ENCODE data around the gene CFB.

GRCh38 chr6:31911826-31912585, 33.9 kb upstream of the CFB start:
- TF ChIP-seq ZFP1 (CRISPR knock-in tag; IDR thresholded peaks at IDR 0.05) (no peak), REST (IDR thresholded peaks at IDR 0.05; ENCODE audit: borderline replicate concordance) (no peak), REST (CRISPR knock-in tag; IDR thresholded peaks at IDR 0.05; ENCODE audit: low read depth) (no peak), EGR1 (conservative IDR thresholded peaks at IDR 0.05) (no peak), RAD51 (IDR thresholded peaks at IDR 0.05; ENCODE audit: borderline replicate concordance, low read depth) (no peak), MYBL2 (IDR thresholded peaks at IDR 0.05; ENCODE audit: low read depth) (no peak), MYBL2 (CRISPR knock-in tag; IDR thresholded peaks at IDR 0.05; ENCODE audit: borderline replicate concordance) (no peak), HNRNPH1 (optimal IDR thresholded peaks at IDR 0.05; ENCODE audit: low read depth, low read length) (no peak), CEBPZ (IDR thresholded peaks at IDR 0.05; ENCODE audit: borderline replicate concordance, low read depth, low read length) (no peak), MXI1 (IDR thresholded peaks at IDR 0.05; ENCODE audit: low read depth, low read length) (no peak), JUND (IDR thresholded peaks at IDR 0.05; ENCODE audit: borderline replicate concordance, low read depth, low read length) (no peak), JUND (tag; IDR thresholded peaks at IDR 0.05; ENCODE audit: borderline replicate concordance, low read depth, low read length) (no peak), MNT (conservative IDR thresholded peaks at IDR 0.05) (no peak), CTCF (IDR thresholded peaks at IDR 0.05 in 2 of 3, conservative IDR thresholded peaks at IDR 0.05 in 1 of 3; ENCODE audit: insufficient read depth in 2 of 3, low read depth in 1 of 3, low read length in 3 of 3) (no peak), NFYB (IDR thresholded peaks at IDR 0.05; ENCODE audit: extremely low read depth, insufficient read length) (no peak), MAZ (CRISPR knock-in tag; conservative IDR thresholded peaks at IDR 0.05 in 1 of 2, IDR thresholded peaks at IDR 0.05 in 1 of 2) (no peak)
